Measurements from ENCODE around the gene DICER1.
A peak's percentile ranks its signal among the peaks of the same experiment; 100 is the strongest.
"Not testable (repeated sequence)": the region's sequence is repeated elsewhere in the genome, so short reads cannot be mapped to it uniquely, and the experiment has no call there.

The DICER1 gene

DNA sequence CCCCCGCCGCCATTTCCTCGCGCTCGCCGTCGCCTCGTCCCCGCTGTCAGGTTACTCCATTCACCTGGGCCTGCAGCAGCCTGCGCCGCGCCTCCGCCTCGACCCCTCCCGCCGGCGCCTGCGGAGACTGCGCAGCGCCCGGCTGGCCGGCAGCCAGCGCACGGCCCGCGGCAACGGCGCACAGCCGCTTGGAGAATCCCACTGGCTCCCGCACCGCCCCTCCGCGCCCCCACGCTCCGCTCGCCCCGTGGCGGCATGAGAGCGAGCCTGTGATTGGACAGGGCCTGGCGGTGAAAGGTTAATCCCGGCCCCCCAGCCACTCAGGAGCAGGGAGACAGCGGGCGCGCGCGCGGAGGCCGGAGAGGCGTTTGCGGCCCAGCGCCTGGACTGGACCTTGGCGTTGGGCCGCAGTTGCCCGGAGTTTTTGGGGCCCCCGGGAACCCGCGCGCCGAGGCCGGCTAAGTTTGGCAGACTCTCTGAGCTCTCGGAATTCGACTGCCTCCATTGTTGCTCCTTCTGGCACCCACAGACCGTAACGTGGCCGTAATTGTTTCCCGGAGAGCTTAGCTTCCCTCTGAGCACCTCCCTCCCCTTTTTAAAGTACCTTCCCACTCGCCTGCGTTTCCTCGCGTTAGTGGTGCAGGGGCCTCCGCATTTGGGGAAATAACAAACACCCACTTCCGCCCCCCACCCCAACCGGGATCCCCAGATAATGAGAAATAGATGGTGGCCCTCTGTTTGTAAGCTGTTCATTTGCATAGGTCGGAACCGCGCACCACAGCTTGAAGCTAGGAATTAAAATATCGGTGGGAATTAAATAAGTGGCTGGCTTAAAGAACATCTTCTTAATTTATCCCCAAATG lies at the start of gene DICER1:
TSS of gene DICER1 (minus strand) at position 203 of the 863 bp plus-strand sequence. CDS start 24,071 bp downstream, outside the sequence.
- no peaks in the 10 kb centered on the region for H3K9me3 ChIP-seq
- TF ChIP-seq, protein P1, sequence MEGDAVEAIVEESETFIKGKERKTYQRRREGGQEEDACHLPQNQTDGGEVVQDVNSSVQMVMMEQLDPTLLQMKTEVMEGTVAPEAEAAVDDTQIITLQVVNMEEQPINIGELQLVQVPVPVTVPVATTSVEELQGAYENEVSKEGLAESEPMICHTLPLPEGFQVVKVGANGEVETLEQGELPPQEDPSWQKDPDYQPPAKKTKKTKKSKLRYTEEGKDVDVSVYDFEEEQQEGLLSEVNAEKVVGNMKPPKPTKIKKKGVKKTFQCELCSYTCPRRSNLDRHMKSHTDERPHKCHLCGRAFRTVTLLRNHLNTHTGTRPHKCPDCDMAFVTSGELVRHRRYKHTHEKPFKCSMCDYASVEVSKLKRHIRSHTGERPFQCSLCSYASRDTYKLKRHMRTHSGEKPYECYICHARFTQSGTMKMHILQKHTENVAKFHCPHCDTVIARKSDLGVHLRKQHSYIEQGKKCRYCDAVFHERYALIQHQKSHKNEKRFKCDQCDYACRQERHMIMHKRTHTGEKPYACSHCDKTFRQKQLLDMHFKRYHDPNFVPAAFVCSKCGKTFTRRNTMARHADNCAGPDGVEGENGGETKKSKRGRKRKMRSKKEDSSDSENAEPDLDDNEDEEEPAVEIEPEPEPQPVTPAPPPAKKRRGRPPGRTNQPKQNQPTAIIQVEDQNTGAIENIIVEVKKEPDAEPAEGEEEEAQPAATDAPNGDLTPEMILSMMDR (IDR thresholded peaks at IDR 0.05) = no peak
- no peaks in the 10 kb centered on the region for H3K27me3 ChIP-seq
- H3K4me1 ChIP-seq = peaks cover 0 to 42% (median 16%) of the 10 kb centered on the region in 4 donors
- H3K27ac ChIP-seq = peak within 1 kb of the TSS; percentile 91 to 93
- DNase-seq = peak; percentile 96 to 98
- intact Hi-C loops (cut with DNase I; ENCODE audit: low total_unique reads) = loop anchor here (10.0 kb wide), 1 partner anchor 167 kb away; no protein-coding TSS in a partner anchor
- no peaks in the 10 kb centered on the region for H3K36me3 ChIP-seq
- peak within 1 kb of the TSS; percentile 65 to 76 for H3K4me3 ChIP-seq

DNA sequence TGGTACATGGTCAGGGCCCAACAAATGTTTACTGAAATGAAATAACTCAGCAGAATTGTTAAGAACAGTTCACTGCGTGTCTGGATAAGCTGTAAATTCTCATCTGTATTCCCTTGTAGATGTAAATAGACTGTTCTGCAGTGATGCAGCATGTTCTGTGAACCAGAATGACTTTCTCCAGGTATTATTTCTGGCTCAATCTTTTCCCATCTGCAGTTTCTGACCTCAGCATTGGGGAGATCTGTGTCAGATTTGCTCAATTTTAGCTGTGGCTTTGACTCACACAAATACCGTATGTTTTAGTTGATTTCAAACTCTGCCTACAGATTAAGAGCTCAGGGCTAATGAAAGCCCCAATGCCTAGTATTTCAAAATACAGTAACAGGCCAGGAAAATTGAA lies 49.2 kb upstream of the DICER1 start:
- no peak for DNase-seq
- intact Hi-C loops (cut with DNase I; ENCODE audit: low total_unique reads) = no loop called here
- H3K27ac ChIP-seq = no peak overlapping the region

GRCh38 chr14:95204705-95205104 lies 47.4 kb upstream of the DICER1 start:
- Histone ChIP-seq H3K36me3 (peaks cover 28 to 37% (median 35%) of the 10 kb centered on the region in 3 donors), H3K4me3 (no peak overlapping the region), H3K4me1 (no peaks in the 10 kb centered on the region), H3K27me3 (no peaks in the 10 kb centered on the region), H3K9me3 (no peaks in the 10 kb centered on the region), H3K27ac (no peak overlapping the region)
- DNase-seq = no peak
- intact Hi-C loops (cut with DNase I; ENCODE audit: low total_unique reads) = no loop called here
- TF ChIP-seq, protein P1 (IDR thresholded peaks at IDR 0.05) = no peak

More for the DNA sequence above, 49.2 kb upstream of the DICER1 start:
- H3K9me3 ChIP-seq = no peaks in the 10 kb centered on the region
- no peaks in the 10 kb centered on the region for H3K4me1 ChIP-seq
- H3K27me3 ChIP-seq = no peaks in the 10 kb centered on the region
- H3K4me3 ChIP-seq = no peak overlapping the region
- peaks cover 25 to 35% (median 33%) of the 10 kb centered on the region in 3 donors for H3K36me3 ChIP-seq
- TF ChIP-seq, protein P1 (IDR thresholded peaks at IDR 0.05) = no peak

GRCh38 chr14:95201745-95202144 lies 44.4 kb upstream of the DICER1 start:
- H3K9me3 ChIP-seq; intact Hi-C loops (cut with DNase I; ENCODE audit: low total_unique reads); DNase-seq; H3K27ac ChIP-seq; H3K4me3 ChIP-seq; H3K4me1 ChIP-seq; H3K27me3 ChIP-seq: not testable (repeated sequence)
- peaks cover 28 to 37% (median 35%) of the 10 kb centered on the region in 3 donors for H3K36me3 ChIP-seq

DNA sequence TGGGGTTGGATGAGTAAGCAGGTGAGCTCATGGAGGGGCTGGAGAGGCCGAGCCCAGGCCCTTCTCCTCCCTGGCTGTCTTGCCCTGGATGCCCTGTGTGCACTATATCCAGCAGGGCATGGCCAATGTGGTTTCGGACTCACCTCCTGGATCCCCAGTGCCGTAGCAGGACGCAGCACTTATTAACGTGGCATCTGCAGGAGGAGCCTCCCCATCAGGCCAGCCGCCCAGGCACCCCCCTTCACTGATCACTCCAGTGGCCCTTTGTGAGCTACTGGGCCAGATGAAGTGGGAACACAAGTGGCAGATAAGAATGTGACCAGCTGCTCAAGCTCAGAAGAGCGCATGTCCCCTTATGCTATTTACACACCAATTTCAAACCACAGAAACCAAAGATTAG lies 43.1 kb upstream of the DICER1 start:
- Histone ChIP-seq H3K27me3 (no peaks in the 10 kb centered on the region), H3K4me3 (no peak overlapping the region), H3K4me1 (no peaks in the 10 kb centered on the region), H3K27ac (no peak overlapping the region), H3K9me3 (no peaks in the 10 kb centered on the region), H3K36me3 (peaks cover 28 to 37% (median 30%) of the 10 kb centered on the region in 3 donors)
- intact Hi-C loops (cut with DNase I; ENCODE audit: low total_unique reads) = no loop called here
- TF ChIP-seq, protein P1 (IDR thresholded peaks at IDR 0.05) = no peak
- DNase-seq = no peak

DNA sequence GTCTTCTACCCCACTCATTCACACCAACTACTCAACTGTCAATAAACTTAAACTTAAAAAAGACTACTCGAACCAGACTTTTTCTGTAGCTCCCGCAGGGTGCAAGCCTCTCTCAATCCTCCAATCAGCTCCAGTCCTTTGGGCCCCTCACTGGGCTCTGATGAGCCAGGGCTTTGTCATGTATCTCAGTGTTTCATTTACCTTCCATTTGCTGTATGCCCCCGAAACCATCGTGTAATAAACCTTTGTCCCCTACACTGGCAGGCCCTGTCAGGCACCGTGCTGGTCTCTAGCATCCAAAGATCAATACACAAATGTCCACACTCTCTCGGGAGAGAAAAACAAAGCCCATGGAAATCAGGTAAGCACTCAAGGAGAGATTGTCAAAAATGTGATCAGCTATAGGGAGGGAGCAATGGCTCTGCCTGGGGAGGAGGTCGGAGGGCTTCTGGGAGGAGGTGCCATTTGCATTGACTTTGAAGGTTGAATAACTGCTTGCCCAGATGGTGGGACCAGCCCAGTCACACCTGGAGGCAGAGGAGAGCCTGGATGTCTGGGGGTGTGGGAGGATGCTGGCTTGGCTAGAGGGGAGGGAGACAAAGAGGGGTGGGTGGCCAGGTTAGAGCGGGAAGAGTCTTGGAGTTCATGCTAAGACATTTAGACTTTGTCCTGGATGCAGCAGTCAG lies 42.1 kb upstream of the DICER1 start:
- H3K9me3 ChIP-seq = no peaks in the 10 kb centered on the region
- peaks cover 25 to 30% (median 28%) of the 10 kb centered on the region in 3 donors for H3K36me3 ChIP-seq
- H3K27me3 ChIP-seq = no peaks in the 10 kb centered on the region
- H3K4me1 ChIP-seq = no peaks in the 10 kb centered on the region
- intact Hi-C loops (cut with DNase I; ENCODE audit: low total_unique reads) = no loop called here
- no peak for DNase-seq
- H3K4me3 ChIP-seq = no peak overlapping the region
- H3K27ac ChIP-seq = no peak overlapping the region
- TF ChIP-seq, protein P1 (IDR thresholded peaks at IDR 0.05) = no peak
